HG03135 (cell line): ENCODE results near the gene ZBTB16.

Experiments used
- ATAC-seq: cut with Tn5 transposase; IDR thresholded peaks from one replicate; pipeline ENCODE4 v1.9.1; 2021; ENCODE audit warnings: mild to moderate bottlenecking, moderate library complexity; ENCODE audit not compliant: unreplicated experiment

The ZBTB16 gene

DNA sequence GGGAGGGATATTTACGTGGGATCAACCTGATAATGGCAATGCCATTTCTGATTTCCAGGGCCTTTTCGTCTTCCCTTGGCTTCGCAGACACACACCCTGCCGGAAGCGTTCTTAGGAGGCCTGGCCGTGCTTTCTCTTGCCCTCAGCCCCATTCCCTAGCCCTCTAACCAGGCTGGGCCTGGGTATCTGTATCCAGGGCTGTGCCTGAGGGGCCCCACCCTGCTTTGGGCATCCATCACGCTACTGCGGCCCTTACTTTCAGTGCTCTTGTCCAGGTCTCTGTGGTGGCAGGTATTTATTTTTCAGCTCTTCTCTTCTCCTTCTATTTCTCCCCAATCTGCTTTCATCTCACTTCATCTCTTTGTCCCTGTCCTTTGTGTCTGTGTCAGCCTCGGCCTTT is 105.0 kb downstream of the ZBTB16 start:
- ATAC-seq: no peak

- no peak for ATAC-seq
Measured at GRCh38 chr11:114165326-114166230, 106.1 kb downstream of the ZBTB16 start.

DNA sequence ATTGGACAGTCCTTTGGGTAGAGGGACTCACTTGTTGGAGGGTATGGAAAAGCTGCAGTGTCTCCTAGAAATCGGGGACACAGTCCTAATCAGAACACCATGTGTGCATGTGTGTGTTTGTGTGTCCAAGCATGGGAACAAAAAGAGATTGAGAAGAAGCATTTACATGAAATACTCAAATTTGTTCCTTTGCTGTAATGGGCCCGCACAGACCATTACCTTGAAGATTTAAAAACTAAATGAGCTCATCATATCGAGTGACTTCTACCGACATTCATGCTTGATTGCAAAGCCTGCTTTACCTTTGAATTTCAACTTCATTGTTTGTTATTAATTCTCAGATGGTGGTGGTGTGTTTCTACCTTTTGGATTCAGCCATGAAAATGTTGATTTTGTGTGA is 106.9 kb downstream of the ZBTB16 start:
- no peak for ATAC-seq

GRCh38 chr11:114166897-114167323 is 107.4 kb downstream of the ZBTB16 start:
- ATAC-seq: no peak

GRCh38 chr11:114167355-114167754 is 107.8 kb downstream of the ZBTB16 start:
- ATAC-seq: no peak

GRCh38 chr11:114167771-114168448 is 108.4 kb downstream of the ZBTB16 start:
- ATAC-seq: no peak

- ATAC-seq: no peak
Measured at GRCh38 chr11:114168691-114169090, 109.2 kb downstream of the ZBTB16 start.

DNA sequence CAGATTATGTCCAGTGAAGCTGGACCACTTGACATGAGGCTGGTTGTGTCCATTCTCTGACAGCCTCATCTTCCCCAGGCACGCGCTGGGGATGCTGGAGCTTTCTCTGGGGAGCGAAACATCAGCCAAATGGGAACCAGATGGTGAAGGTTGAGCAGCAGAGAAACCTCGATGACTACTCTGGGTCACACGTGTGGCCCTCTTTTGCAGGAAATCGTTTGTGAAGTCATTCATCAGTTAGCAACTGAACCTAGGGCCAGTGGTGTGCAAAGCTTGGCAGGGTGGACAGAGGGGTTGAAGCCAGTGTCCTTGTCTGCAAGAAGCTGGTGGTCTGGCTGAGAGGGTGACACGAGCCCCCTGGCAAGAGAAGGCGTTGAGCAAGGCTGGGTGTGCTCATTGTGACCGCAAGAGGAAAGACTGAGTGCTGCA is 109.8 kb downstream of the ZBTB16 start:
- ATAC-seq: no peak

DNA sequence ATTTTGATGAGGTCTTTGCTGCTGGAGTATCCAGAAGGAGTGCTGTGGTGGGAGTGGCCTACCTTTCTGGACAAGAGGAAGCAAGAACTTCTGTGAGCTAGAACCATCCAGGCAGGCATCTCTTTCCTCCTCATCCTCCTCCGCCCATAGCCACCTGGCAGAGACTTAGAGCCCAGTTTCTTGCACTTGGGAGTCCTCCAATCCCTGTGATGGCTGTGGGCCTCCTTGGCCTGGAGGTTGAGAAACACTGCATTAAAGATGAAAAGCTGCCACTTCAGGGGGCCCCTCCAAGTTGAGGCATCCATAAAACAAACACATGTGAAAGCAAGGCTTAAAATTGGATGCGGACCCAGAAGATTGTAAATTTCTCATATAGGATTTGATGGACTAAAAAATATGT is 110.3 kb downstream of the ZBTB16 start:
- no peak for ATAC-seq

GRCh38 chr11:114170226-114170625 is 110.7 kb downstream of the ZBTB16 start:
- ATAC-seq: no peak

GRCh38 chr11:114171257-114172054 is 111.9 kb downstream of the ZBTB16 start:
- no peak for ATAC-seq

DNA sequence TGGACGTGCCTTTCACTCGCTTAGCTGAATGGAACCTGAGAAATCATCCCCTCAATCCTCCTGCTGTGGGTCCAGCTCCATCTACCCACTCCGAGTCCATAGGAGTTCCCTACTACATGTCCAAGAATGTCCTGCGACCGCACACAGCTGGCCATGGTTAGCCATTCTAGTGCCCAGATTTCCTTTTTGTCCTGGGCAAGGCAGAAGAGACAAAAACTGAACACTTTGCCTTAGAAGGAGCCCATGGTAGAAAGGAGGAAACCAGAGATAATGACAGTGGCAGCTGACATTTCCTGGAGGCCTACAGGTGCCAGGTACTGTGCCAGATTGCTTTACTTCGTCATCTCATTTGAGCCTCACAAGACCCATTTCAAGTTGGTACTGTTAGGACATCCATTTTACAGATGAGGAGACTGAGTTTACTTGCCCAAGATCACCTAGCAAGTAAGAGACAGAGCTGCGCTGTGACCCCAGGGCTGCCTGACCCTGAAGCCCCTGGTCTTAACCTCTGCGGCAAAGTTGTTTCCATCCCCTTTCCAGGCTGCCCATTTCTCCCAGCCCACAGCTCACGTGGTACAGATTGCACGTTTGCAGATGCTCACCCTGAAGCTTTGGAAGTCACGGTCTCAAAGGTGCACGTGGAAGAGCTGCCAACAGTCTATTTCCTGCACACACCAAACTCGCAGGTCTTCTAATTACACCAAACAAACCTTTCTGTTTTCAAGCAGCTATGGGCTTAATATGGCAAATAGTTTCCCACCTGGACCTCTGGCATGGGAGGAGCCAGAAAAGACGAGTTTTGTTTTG is 112.7 kb downstream of the ZBTB16 start:
- no peak for ATAC-seq

DNA sequence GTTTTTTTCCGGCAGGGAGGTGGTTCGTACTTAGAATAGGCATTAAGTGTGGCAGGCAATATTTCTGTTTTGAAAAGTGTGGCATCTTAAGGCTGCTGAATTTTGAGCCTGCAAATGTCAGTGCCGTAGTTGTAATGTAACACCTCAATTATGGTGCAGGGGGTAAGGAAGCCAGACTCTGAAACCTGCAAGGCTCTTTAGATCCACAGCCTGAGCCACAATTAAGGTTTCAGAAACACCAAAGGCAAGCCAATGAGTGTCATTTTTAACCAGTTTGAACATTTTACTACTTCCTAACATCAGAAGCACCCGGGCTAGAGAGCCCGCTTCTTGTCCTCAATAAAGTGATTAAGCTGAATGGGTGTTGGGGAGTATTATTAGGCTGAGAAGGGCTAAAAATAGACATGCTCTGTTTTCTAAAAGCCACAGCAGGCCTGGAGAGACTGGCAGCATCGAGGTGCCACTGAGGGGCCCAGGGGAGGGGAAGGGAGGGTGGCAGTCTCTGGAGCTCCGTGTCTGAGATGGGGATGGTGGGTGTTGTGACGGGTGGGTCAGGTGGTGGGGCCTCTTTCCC is 113.4 kb downstream of the ZBTB16 start:
- no peak for ATAC-seq

DNA sequence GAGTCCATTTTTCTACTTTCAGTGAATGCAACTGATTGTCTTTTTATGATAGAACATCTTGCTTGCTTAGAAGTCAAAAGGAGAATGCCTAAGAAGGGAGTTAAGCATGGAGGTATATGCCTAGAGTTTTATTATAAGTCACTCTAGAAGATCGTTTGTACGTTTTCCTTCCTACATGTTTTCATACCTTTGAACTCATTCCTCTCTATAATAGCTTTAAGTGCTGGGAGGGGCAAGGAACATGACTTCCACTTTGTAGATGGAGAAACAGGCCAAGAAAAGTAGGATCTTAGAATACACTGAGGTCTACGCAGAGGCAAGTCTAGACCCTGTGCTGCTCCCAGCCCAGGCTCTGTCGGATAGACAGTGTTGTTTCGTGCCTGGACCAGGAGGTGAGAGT is 114.3 kb downstream of the ZBTB16 start:
- ATAC-seq: no peak

- no peak for ATAC-seq
Measured at GRCh38 chr11:114174712-114175495, 115.4 kb downstream of the ZBTB16 start.

DNA sequence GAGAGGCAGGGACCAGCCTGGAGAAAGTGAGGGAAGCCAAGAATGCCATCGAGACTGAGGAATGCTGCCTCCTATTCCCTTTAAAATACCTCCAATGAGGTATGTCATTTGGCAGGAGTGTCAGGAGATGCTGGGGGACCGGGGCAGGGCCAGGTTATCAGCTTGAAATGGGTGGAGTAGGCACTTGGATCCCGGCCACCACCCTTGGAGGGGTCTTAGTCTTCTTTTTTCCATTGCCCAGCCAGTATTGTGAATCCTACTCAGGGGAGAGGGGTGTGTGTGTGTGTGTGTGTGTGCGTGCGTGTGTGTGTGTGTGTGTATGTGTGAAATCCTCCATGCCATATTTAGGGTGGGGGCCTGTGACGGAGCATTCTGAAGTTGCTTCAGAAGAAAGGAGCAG is 116.2 kb downstream of the ZBTB16 start:
- ATAC-seq: no peak

GRCh38 chr11:114176321-114176720 is 116.8 kb downstream of the ZBTB16 start:
- no peak for ATAC-seq

- no peak for ATAC-seq
Measured at GRCh38 chr11:114178656-114179055, 119.1 kb downstream of the ZBTB16 start.

DNA sequence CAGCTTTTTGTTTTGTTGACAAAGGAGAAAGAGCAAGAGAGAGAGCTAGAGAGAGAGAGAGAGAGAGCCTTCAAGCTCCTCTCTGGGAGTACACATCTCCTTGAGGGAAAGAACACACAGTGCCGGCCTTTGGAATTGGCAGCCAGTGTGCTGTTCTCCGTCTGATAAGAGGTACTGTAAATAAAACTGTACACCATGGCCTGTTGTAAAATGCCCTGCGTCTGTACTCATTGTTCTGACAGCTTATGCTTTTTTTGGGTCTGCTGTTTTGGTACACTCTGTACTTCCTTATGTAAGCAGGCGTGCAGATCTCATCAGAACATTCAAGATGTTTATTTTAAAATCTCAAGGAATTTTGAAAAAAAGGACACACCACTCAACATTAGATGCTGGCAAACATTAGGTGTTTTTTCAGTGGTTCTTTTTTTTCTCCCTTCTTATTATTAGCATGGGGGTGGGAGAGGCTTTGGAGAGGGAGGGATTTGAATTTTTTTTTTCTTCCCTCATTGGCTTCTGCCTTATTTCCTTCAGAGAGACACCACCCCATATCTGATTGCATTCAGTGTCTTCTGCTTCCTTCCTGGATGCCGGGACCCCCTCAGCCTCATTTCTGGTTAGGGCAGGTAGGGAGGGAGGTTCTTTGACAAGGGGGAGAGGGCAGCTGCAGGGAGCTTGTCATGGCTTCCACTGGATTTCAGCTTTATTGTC is 119.9 kb downstream of the ZBTB16 start:
- no peak for ATAC-seq
